H9 (cell line): ENCODE measurements around the gene GATA2. TPM values are rescaled to one million over a fixed set of nuclear protein-coding genes. Genes with fewer than 3 reads are reported as not detected.
A peak's percentile ranks its signal among the peaks of the same experiment; 100 is the strongest.

Experiments used
- DNase-seq: peaks from one replicate; pipeline ENCODE4 v3.0.0-alpha.2; 2017
- H2AFZ ChIP-seq: one replicate; pipeline ENCODE4 v1.6.1; 2013; ENCODE audit warnings: mild to moderate bottlenecking, low read length, control low read depth, moderate library complexity
- H2AK5ac ChIP-seq: 2 replicates; pipeline ENCODE4 v1.6.1; 2013; ENCODE audit warnings: low read length, control low read depth, mixed read lengths; ENCODE audit not compliant: insufficient read length
- H2BK120ac ChIP-seq: one replicate; pipeline ENCODE4 v1.6.1; 2013; ENCODE audit warnings: low read depth, mild to moderate bottlenecking, low read length, control low read depth, inconsistent platforms; ENCODE audit not compliant: poor library complexity, severe bottlenecking
- H2BK12ac ChIP-seq: 2 replicates; pipeline ENCODE4 v1.6.1; 2013; ENCODE audit warnings: low read length, control low read depth, mixed read lengths, low read depth; ENCODE audit not compliant: insufficient read length
- H2BK15ac ChIP-seq: 2 replicates; pipeline ENCODE4 v1.6.1; 2013; ENCODE audit warnings: low read depth, low read length, control low read depth
- H2BK20ac ChIP-seq: one replicate; pipeline ENCODE4 v1.6.1; 2013; ENCODE audit warnings: low read depth, mild to moderate bottlenecking, low read length, control low read depth, inconsistent platforms; ENCODE audit not compliant: poor library complexity, severe bottlenecking
- H2BK5ac ChIP-seq: 2 replicates; pipeline ENCODE4 v1.6.1; 2013; ENCODE audit warnings: low read length, control low read depth, mixed read lengths; ENCODE audit not compliant: insufficient read length
- H3K14ac ChIP-seq: 2 replicates; pipeline ENCODE4 v1.6.1; 2013; ENCODE audit warnings: low read length, control low read depth; ENCODE audit not compliant: insufficient read depth
- H3K18ac ChIP-seq: 2 replicates; pipeline ENCODE4 v1.6.1; 2013; ENCODE audit warnings: low read depth, mild to moderate bottlenecking, mixed read lengths, low read length, control low read depth; ENCODE audit not compliant: insufficient read length
- H3K23ac ChIP-seq: 2 replicates; pipeline ENCODE4 v1.6.1; 2013; ENCODE audit warnings: low read length, control low read depth, mixed read lengths, low read depth; ENCODE audit not compliant: insufficient read length
- H3K23me2 ChIP-seq: 2 replicates; pipeline ENCODE4 v1.6.1; 2013; ENCODE audit warnings: low read depth, mild to moderate bottlenecking, mixed read lengths, low read length, control low read depth; ENCODE audit not compliant: insufficient read length, poor library complexity, severe bottlenecking
- H3K27ac ChIP-seq: 2 replicates; pipeline ENCODE4 v1.5.1; 2013; ENCODE audit warnings: low read length, control low read depth, mixed read lengths, low read depth; ENCODE audit not compliant: insufficient read length
- H3K27me3 ChIP-seq: 2 replicates; pipeline ENCODE4 v1.6.1; 2013; ENCODE audit warnings: low read length, control low read depth, inconsistent platforms; ENCODE audit not compliant: insufficient read depth
- H3K4ac ChIP-seq: 2 replicates; pipeline ENCODE4 v1.6.1; 2013; ENCODE audit warnings: low read depth, mild to moderate bottlenecking, control low read depth, inconsistent platforms, low read length, moderate library complexity
- H3K4me1 ChIP-seq: 2 replicates; pipeline ENCODE4 v1.6.1; 2013; ENCODE audit warnings: low read length, control low read depth, inconsistent platforms; ENCODE audit not compliant: insufficient read depth
- H3K4me2 ChIP-seq: 2 replicates; pipeline ENCODE4 v1.6.1; 2013; ENCODE audit warnings: low read length, control low read depth, mixed read lengths; ENCODE audit not compliant: insufficient read length, insufficient read depth
- H3K56ac ChIP-seq: 2 replicates; pipeline ENCODE4 v1.6.1; 2013; ENCODE audit warnings: low read depth, mild to moderate bottlenecking, mixed read lengths, low read length, control low read depth; ENCODE audit not compliant: insufficient read length
- H3K79me1 ChIP-seq: 2 replicates; pipeline ENCODE4 v1.6.1; 2013; ENCODE audit warnings: low read depth, mild to moderate bottlenecking, moderate library complexity, low read length, control low read depth, inconsistent platforms; ENCODE audit not compliant: insufficient read depth, poor library complexity, severe bottlenecking
- H3K79me2 ChIP-seq: 2 replicates; pipeline ENCODE4 v1.6.1; 2013; ENCODE audit warnings: low read length, control low read depth, inconsistent platforms; ENCODE audit not compliant: insufficient read depth
- H3K9ac ChIP-seq: 2 replicates; pipeline ENCODE4 v1.6.1; 2013; ENCODE audit warnings: low read length, control low read depth, mixed read lengths; ENCODE audit not compliant: insufficient read length; ENCODE audit errors: extremely low read depth
- H3K9me3 ChIP-seq: one replicate; pipeline ENCODE4 v1.6.1; 2013; ENCODE audit warnings: low read depth, low read length, inconsistent platforms; ENCODE audit not compliant: control insufficient read depth
- H3T11ph ChIP-seq: one replicate; pipeline ENCODE4 v1.6.1; 2013; ENCODE audit warnings: mild to moderate bottlenecking, low read length, control low read depth, inconsistent platforms
- H4K20me1 ChIP-seq: one replicate; pipeline ENCODE4 v1.6.1; 2013; ENCODE audit not compliant: control insufficient read depth, insufficient read length, insufficient read depth
- H4K5ac ChIP-seq: 2 replicates; pipeline ENCODE4 v1.6.1; 2013; ENCODE audit warnings: low read depth, mild to moderate bottlenecking, mixed read lengths, low read length, control low read depth; ENCODE audit not compliant: insufficient read length
- H4K8ac ChIP-seq: replicated peaks from 2 replicates; pipeline ENCODE4 v1.6.1; 2013; ENCODE audit warnings: low read length, control low read depth, mixed read lengths, low read depth; ENCODE audit not compliant: insufficient read length
- H4K91ac ChIP-seq: 2 replicates; pipeline ENCODE4 v1.6.1; 2013; ENCODE audit warnings: low read depth, mild to moderate bottlenecking, moderate library complexity, mixed read lengths, low read length, control low read depth; ENCODE audit not compliant: insufficient read length
- H3K27ac Mint-ChIP-seq, 3 experiments: 2 replicates in 2 of 3; 3 replicates in 1 of 3; pipeline ENCODE4 v1.8.0; 2020 to 2021; ENCODE audit warnings: mixed read lengths in 3 of 3, mild to moderate bottlenecking in 1 of 3, moderate library complexity in 1 of 3
- H3K27me3 Mint-ChIP-seq: 2 replicates; pipeline ENCODE4 v1.8.0; 2021; ENCODE audit warnings: low read depth, mild to moderate bottlenecking, moderate library complexity, mixed read lengths
- H3K36me3 Mint-ChIP-seq, 3 experiments: 2 replicates in 2 of 3; 3 replicates in 1 of 3; pipeline ENCODE4 v1.8.0; 2020 to 2021; ENCODE audit warnings: low read depth in 3 of 3, mixed read lengths in 3 of 3; ENCODE audit not compliant: insufficient read depth in 1 of 3
- H3K4me1 Mint-ChIP-seq, 2 experiments: 2 replicates each; pipeline ENCODE4 v1.8.0; 2020; ENCODE audit warnings: mixed read lengths in 2 of 2
- H3K4me3 Mint-ChIP-seq, 2 experiments: 2 replicates in 1 of 2; 3 replicates in 1 of 2; pipeline ENCODE4 v1.8.0; 2020 to 2021; ENCODE audit warnings: mild to moderate bottlenecking in 2 of 2, mixed read lengths in 2 of 2, moderate library complexity in 1 of 2
- H3K9me3 Mint-ChIP-seq, 2 experiments: 2 replicates in 1 of 2; 3 replicates in 1 of 2; pipeline ENCODE4 v1.8.0; 2020; ENCODE audit warnings: mild to moderate bottlenecking in 2 of 2, mixed read lengths in 2 of 2, moderate library complexity in 1 of 2
- WGBS: extraction: QIAGEN DNeasy Blood & Tissue Kit; methylation state at CpG from one replicate; pipeline ENCODE4 v1.1.7; 2013; ENCODE audit warnings: missing lambda C conversion rate, low lambda C conversion rate, mixed read lengths; ENCODE audit not compliant: insufficient read length; ENCODE audit errors: extremely low coverage; 5-methylcytosine and 5-hydroxymethylcytosine counted together
- total RNA-seq: library from RNA; stranded (reverse); gene quantifications from 2 replicates; pipeline ENCODE4 v1.2.1, GENCODE V29; 2021
- TF ChIP-seq, protein P1 (sequence below): fragments of 200-600 bp; sonication (generic); conservative IDR thresholded peaks from 3 replicates; pipeline ENCODE4 v1.8.0; 2021; ENCODE audit warnings: antibody characterized with exemption, mild to moderate bottlenecking

Gene GATA2
- total RNA-seq, 1 experiment from 2014 or later = 1.9 TPM

- no peak overlapping the region for H2BK5ac ChIP-seq
- no peak overlapping the region for H3K4ac ChIP-seq
- H3K79me2 ChIP-seq = no peaks in the 10 kb centered on the region
- H2BK120ac ChIP-seq = no peak overlapping the region
- H3K27ac ChIP-seq = no peak overlapping the region
- H3K4me2 ChIP-seq = no peak overlapping the region
- no peaks in the 10 kb centered on the region; the same call in 1 of the 2 replicates for H3K27me3 ChIP-seq
- WGBS = no CpG with 5 or more reads among the region's 2 CpGs
- no peak overlapping the region for H2BK20ac ChIP-seq
- H2BK12ac ChIP-seq = no peak overlapping the region
- peak overlapping the region; percentile 61; the same call in 1 of the 2 replicates for H3K14ac ChIP-seq
- H3K36me3 Mint-ChIP-seq = no peaks in the 10 kb centered on the region
- H3K27ac Mint-ChIP-seq = no peak overlapping the region
- no peaks in the 10 kb centered on the region for H3K79me1 ChIP-seq
- H3K4me1 ChIP-seq = no peaks in the 10 kb centered on the region
- H3K9me3 Mint-ChIP-seq = no peaks in the 10 kb centered on the region
- H3K9me3 ChIP-seq = no peaks in the 10 kb centered on the region
- H4K20me1 ChIP-seq = no peaks in the 10 kb centered on the region
- peaks cover 34% of the 10 kb centered on the region for H3K27me3 Mint-ChIP-seq
- no peak overlapping the region for H4K91ac ChIP-seq
- TF ChIP-seq, protein P1, sequence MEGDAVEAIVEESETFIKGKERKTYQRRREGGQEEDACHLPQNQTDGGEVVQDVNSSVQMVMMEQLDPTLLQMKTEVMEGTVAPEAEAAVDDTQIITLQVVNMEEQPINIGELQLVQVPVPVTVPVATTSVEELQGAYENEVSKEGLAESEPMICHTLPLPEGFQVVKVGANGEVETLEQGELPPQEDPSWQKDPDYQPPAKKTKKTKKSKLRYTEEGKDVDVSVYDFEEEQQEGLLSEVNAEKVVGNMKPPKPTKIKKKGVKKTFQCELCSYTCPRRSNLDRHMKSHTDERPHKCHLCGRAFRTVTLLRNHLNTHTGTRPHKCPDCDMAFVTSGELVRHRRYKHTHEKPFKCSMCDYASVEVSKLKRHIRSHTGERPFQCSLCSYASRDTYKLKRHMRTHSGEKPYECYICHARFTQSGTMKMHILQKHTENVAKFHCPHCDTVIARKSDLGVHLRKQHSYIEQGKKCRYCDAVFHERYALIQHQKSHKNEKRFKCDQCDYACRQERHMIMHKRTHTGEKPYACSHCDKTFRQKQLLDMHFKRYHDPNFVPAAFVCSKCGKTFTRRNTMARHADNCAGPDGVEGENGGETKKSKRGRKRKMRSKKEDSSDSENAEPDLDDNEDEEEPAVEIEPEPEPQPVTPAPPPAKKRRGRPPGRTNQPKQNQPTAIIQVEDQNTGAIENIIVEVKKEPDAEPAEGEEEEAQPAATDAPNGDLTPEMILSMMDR = no peak
- H3K56ac ChIP-seq = no peak overlapping the region
- DNase-seq = peak; percentile 23
- no peak overlapping the region for H2AFZ ChIP-seq
- H2BK15ac ChIP-seq = no peak overlapping the region
- no peak overlapping the region for H3K4me3 Mint-ChIP-seq
- H4K5ac ChIP-seq = no peak overlapping the region
- H3K9ac ChIP-seq = no peak overlapping the region
- H3K23ac ChIP-seq = no peak overlapping the region
- H3K18ac ChIP-seq = no peak overlapping the region
- H3K4me1 Mint-ChIP-seq = no peaks in the 10 kb centered on the region
- no peaks in the 10 kb centered on the region for H3K23me2 ChIP-seq
- no peak overlapping the region for H3T11ph ChIP-seq
- H4K8ac ChIP-seq = no peak overlapping the region
- H2AK5ac ChIP-seq = no peak overlapping the region
Observed at GRCh38 chr3:128506754-128507153, 13.8 kb upstream of the GATA2 start.
